SK-N-MC (cell line): ENCODE data around the gene IPO11.
"Not testable (repeated sequence)": the region's sequence is repeated elsewhere in the genome, so short reads cannot be mapped to it uniquely, and the experiment has no call there.

Experiments used
- DNase-seq: peaks from one replicate; pipeline ENCODE4 v3.0.0-alpha.2; 2011; ENCODE audit warnings: low read depth, low spot score
- H3K27ac ChIP-seq: fragments of 200-600 bp; sonication (generic); 2 replicates; pipeline ENCODE4 v1.5.1; 2016; ENCODE audit warnings: mixed run types
- H3K36me3 ChIP-seq: fragments of 200-600 bp; sonication (generic); 2 replicates; pipeline ENCODE4 v1.6.1; 2017; ENCODE audit warnings: antibody characterized with exemption, low read length, mixed read lengths; ENCODE audit not compliant: insufficient read depth
- H3K4me3 ChIP-seq: fragments of 200-600 bp; sonication (generic); 2 replicates; pipeline ENCODE4 v1.5.1; 2016
- H3K9ac ChIP-seq: fragments of 200-600 bp; sonication (generic); 2 replicates; pipeline ENCODE4 v1.8.0; 2017; ENCODE audit warnings: mixed run types, mixed read lengths; ENCODE audit not compliant: insufficient read length
- H3K9me3 ChIP-seq: fragments of 200-600 bp; sonication (generic); 2 replicates; pipeline ENCODE4 v1.6.1; 2017; ENCODE audit warnings: low read depth, mild to moderate bottlenecking, antibody characterized with exemption, low read length, moderate library complexity, mixed read lengths
- EZH2 ChIP-seq: fragments of 200-600 bp; sonication (generic); IDR thresholded peaks from one replicate; pipeline ENCODE4 v1.6.1; 2017; ENCODE audit warnings: antibody characterized with exemption
- FOXP2 ChIP-seq: optimal IDR thresholded peaks from 2 replicates; pipeline ENCODE3; 2011; ENCODE audit warnings: mild to moderate bottlenecking, moderate library complexity; ENCODE audit not compliant: insufficient read depth; ENCODE audit errors: extremely low read length, control extremely low read depth
- POLR2AphosphoS5 ChIP-seq: IDR thresholded peaks from 2 replicates; pipeline ENCODE4 v1.6.1; 2012; ENCODE audit warnings: mild to moderate bottlenecking, low read depth, low read length, borderline replicate concordance

The IPO11 gene

GRCh38 chr5:62649476-62650113 lies 237.0 kb downstream of the IPO11 start:
- TF ChIP-seq FOXP2, result no peak
- no peak for TF ChIP-seq POLR2AphosphoS5
- TF ChIP-seq EZH2, result no peak
- Histone ChIP-seq H3K27ac (no peak overlapping the region), H3K9ac (no peak overlapping the region), H3K4me3 (no peak overlapping the region), H3K9me3 (no peaks in the 10 kb centered on the region), H3K36me3 (no peaks in the 10 kb centered on the region)
- no peak for DNase-seq

GRCh38 chr5:62650197-62650596 lies 237.6 kb downstream of the IPO11 start:
- H3K27ac ChIP-seq, result no peak overlapping the region

GRCh38 chr5:62652225-62652624 lies 239.7 kb downstream of the IPO11 start:
- Histone ChIP-seq H3K36me3 (no peaks in the 10 kb centered on the region), H3K9me3 (no peaks in the 10 kb centered on the region), H3K27ac (no peak overlapping the region), H3K9ac (no peak overlapping the region), H3K4me3 (no peak overlapping the region)
- TF ChIP-seq EZH2 (no peak), FOXP2 (no peak), POLR2AphosphoS5 (no peak)
- no peak for DNase-seq

More at GRCh38 chr5:62650197-62650596, 237.6 kb downstream of the IPO11 start:
- no peak overlapping the region for H3K4me3 ChIP-seq
- no peak for TF ChIP-seq EZH2
- no peak for TF ChIP-seq POLR2AphosphoS5
- no peak for TF ChIP-seq FOXP2
- H3K9ac ChIP-seq, result no peak overlapping the region
- no peak for DNase-seq
- H3K9me3 ChIP-seq, result no peaks in the 10 kb centered on the region
- H3K36me3 ChIP-seq, result no peaks in the 10 kb centered on the region

- Histone ChIP-seq H3K9ac (no peak overlapping the region), H3K36me3 (no peaks in the 10 kb centered on the region), H3K4me3 (no peak overlapping the region), H3K9me3 (no peaks in the 10 kb centered on the region), H3K27ac (no peak overlapping the region)
- DNase-seq, result peak; percentile 10
- TF ChIP-seq POLR2AphosphoS5 (no peak), EZH2 (no peak), FOXP2 (no peak)
Observed at GRCh38 chr5:62653001-62653863, 240.7 kb downstream of the IPO11 start.

- TF ChIP-seq EZH2 (no peak), POLR2AphosphoS5 (no peak), FOXP2 (no peak)
- H3K9ac ChIP-seq, result no peak overlapping the region
- no peak overlapping the region for H3K4me3 ChIP-seq
- DNase-seq, result no peak
- H3K27ac ChIP-seq, result no peak overlapping the region
- H3K9me3 ChIP-seq, result no peaks in the 10 kb centered on the region
- H3K36me3 ChIP-seq, result no peaks in the 10 kb centered on the region
Observed at GRCh38 chr5:62653864-62654575, 241.5 kb downstream of the IPO11 start.

GRCh38 chr5:62657772-62658171 lies 245.2 kb downstream of the IPO11 start:
- not testable (repeated sequence) for H3K9ac ChIP-seq, DNase-seq, H3K36me3 ChIP-seq, H3K27ac ChIP-seq, H3K4me3 ChIP-seq, H3K9me3 ChIP-seq

GRCh38 chr5:62661126-62661525 lies 248.6 kb downstream of the IPO11 start:
- DNase-seq, result no peak
- Histone ChIP-seq H3K4me3 (no peak overlapping the region), H3K27ac (no peak overlapping the region), H3K9me3 (no peaks in the 10 kb centered on the region), H3K36me3 (no peaks in the 10 kb centered on the region), H3K9ac (no peak overlapping the region)
- TF ChIP-seq FOXP2 (no peak), EZH2 (no peak), POLR2AphosphoS5 (no peak)

GRCh38 chr5:62662521-62662920 lies 250.0 kb downstream of the IPO11 start:
- Histone ChIP-seq H3K4me3 (no peak overlapping the region), H3K27ac (no peak overlapping the region), H3K36me3 (no peaks in the 10 kb centered on the region), H3K9ac (no peak overlapping the region), H3K9me3 (no peaks in the 10 kb centered on the region)
- no peak for DNase-seq
- TF ChIP-seq POLR2AphosphoS5 (no peak), EZH2 (no peak), FOXP2 (no peak)
